Right forelimb (tissue), 1 donor: ENCODE results near the gene ACOT4.
"Not testable (repeated sequence)": the region's sequence is repeated elsewhere in the genome, so short reads cannot be mapped to it uniquely, and the experiment has no call there.

Source experiments
- DNase-seq: peaks from one replicate; pipeline ENCODE4 v3.0.0-alpha.2; 2018

ACOT4 gene

DNA sequence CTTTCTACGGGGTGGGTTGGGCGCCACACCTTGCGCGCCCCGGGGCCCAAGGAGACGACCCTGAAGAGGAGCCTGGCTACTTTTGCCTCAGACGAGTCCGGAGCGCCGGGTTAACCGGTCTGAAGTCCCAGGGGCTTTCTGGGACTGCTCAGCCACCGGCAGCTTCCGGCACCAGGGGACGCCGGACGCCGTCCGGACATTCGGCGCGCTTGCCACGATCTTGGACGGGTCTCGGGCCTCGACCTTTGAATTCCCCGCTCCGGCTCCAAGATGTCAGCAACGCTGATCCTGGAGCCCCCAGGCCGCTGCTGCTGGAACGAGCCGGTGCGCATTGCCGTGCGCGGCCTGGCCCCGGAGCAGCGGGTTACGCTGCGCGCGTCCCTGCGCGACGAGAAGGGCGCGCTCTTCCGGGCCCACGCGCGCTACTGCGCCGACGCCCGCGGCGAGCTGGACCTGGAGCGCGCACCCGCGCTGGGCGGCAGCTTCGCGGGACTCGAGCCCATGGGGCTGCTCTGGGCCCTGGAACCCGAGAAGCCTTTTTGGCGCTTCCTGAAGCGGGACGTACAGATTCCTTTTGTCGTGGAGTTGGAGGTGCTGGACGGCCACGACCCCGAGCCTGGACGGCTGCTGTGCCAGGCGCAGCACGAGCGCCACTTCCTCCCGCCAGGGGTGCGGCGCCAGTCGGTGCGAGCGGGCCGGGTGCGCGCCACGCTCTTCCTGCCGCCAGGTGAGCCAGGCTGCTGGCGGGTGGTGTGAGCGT lies at the start of gene ACOT4:
Gene ACOT4 (plus strand): TSS at position 184 of the 760 bp plus-strand sequence. CDS start 87 bp downstream, at position 271.
- DNase-seq = peak; percentile 65

DNA sequence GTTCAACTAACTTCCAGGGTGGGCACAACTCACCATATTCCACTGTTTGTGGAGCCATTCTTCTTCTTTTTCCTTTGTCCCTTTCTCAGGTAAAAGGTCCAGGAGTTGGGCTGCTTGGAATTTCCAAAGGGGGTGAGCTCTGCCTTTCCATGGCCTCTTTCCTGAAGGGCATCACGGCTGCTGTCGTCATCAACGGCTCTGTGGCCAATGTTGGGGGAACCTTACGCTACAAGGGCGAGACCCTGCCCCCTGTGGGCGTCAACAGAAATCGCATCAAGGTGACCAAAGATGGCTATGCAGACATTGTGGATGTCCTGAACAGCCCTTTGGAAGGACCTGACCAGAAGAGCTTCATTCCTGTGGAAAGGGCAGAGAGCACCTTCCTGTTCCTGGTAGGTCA lies 48.7 kb upstream of the ACOT4 start:
- DNase-seq = not testable (repeated sequence)

- DNase-seq = not testable (repeated sequence)
Observed at GRCh38 chr14:73545353-73545752, 46.3 kb upstream of the ACOT4 start.

DNA sequence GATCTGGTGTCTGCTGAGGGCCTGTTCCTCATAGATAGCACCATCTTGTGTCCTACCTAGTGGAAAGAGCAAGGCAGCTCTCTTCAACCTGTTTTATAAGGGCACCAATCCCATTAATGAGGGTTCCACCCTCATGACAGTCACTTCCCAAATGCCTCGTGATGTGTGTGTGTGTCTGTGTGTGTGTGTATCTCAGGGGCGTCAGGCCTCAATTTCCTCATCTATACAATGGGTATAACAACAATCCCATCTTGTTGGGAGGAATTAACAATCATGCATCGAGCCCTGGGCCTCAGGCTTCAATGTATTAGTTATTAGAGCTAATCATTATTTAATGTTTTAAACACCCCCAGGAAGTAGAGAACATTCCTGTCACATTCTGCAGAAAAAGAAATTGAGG lies 42.6 kb upstream of the ACOT4 start:
- DNase-seq = not testable (repeated sequence)

DNA sequence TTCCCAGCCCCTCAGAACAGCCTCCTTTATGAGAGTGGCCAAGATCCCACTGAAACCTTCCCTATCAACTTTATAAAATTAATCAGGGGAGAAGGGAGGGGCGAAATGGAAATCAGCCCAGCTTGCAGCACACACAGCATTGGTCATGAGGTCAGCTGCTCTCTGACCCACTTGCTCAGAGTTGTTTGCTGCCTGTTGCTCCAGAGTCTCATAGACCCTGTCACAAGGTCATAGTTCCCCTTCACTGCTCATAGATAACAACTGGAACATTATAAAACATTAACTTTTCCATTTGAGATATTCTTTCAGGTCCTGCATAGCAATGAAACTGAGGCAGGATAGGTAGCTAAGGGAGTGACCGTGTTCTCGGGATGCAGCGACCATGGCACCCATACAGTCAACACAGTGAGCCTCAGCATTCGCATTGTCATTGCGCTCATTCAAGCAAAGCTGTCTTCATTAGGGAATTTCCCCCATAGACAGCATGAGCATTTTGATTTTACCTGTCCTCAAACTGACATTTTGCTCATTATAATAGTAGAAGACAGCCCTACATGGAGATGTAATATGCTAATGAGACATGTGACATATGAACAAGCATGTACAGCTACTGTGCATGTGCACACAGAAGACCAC lies 41.7 kb upstream of the ACOT4 start:
- DNase-seq = not testable (repeated sequence)

DNA sequence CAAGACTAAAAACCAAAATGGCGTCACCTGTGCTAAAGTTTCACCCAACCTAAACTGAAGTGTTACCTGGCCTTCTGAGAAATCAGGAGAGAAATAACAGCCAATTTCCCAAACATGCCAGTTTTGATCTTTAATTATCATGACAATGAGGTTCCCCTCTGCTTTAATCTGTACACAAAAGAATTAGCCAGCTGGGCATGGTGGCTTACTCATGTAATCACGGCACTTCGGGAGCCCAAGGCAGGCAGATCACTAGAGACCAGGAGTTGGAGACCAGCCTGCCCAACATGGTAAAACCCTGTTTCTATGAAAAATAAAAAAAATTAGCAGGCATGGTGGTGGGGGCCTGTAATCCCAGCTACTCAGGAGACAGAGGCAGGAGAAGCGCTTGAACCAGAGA lies 37.8 kb upstream of the ACOT4 start:
- no peak for DNase-seq

DNA sequence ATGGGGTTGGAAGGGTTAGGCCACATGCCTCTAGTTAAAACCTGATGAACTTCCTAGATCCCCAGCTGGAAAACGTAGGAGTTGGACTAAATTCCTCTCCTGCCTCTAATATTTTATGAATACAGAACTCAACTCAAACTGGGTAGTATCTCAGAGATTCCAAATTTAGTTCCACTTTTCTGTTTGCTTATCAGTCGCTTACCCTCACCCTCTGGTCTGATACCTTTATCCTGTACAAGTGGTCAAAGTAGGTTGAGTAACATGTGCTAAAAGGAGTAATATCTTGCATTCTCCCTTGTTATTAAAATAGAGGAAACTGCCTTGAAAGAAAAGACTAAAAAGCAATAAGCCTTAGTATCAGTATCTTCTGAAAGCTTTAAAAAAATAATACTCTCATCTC lies 34.5 kb upstream of the ACOT4 start:
- not testable (repeated sequence) for DNase-seq

- not testable (repeated sequence) for DNase-seq
Observed at GRCh38 chr14:73558238-73558637, 33.4 kb upstream of the ACOT4 start.

GRCh38 chr14:73562256-73562655 lies 29.4 kb upstream of the ACOT4 start:
- DNase-seq = not testable (repeated sequence)

DNA sequence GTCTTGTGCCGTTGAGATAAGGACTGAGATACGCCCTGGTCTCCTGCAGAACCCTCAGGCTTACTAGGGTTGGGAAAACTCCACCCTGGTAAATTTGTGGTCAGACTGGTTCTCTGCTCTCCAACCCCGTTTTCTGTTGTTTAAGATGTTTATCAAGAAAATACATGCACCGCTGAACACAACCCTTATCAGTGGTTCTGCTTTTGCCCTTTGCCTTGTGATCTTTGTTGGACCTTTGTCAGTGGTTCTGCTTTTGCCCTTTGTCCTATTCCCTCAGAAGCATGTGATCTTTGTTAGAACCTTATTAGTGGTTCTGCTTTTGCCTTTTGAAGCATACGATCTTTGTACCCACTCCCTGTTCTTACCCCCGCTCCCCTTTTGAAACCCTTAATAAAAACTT lies 29.0 kb upstream of the ACOT4 start:
- DNase-seq = not testable (repeated sequence)

DNA sequence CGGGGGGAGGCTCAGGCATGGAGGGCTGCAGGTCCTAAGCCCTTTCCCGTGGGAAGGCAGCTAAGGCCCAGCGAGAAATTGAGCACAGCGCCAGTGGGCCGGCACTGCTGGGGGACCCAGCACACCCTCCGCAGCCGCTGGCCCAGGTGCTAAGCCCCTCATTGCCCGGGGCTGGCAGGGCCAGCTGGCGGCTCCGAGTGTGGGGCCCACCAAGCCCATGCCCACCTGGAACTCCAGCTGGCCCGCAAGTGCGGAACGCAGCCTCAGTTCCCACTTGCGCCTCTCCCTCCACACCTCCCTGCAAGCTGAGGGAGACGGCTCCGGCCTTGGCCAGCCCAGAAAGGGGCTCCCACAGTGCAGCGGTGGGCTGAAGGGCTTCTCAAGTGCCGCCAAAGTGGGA lies 25.2 kb upstream of the ACOT4 start:
- not testable (repeated sequence) for DNase-seq

- DNase-seq = not testable (repeated sequence)
Observed at GRCh38 chr14:73566935-73567334, 24.7 kb upstream of the ACOT4 start.

DNA sequence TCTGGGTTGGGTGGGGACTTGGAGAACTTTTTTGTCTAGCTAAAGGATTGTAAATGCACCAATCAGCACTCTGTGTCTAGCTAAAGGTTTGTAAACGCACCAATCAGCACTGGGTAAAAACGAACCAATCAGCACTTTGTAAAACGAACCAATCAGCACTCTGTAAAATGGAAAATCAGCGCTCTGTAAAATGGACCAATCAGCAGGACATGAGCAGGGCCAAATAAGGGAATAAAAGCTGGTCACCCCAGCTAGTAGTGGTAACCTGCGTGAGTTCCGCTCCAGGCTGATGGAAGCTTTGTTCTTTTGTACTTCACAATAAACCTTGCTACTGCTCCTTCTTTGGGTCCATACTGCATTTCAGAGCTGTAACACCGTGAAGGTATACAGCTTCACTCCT lies 24.3 kb upstream of the ACOT4 start:
- no peak for DNase-seq

GRCh38 chr14:73567951-73568885 lies 23.5 kb upstream of the ACOT4 start:
- peak; percentile 45 for DNase-seq

DNA sequence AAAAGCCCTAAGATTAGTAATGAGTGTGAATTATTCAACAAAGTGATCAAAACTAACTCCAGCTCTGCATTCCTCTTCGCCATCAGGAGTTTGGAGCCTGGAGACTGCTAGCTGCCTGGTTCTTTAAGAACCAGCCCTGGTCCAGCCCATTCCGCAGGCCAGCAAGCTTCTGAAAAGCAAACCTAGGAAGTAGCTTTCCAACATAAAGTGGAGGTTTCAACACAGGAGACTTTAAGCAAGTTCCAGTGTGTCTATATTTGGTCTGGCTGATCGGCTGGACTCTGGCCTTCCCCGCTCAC lies 22.8 kb upstream of the ACOT4 start:
- DNase-seq = not testable (repeated sequence)

- peak; percentile 88 for DNase-seq
Observed at GRCh38 chr14:73569185-73569958, 22.3 kb upstream of the ACOT4 start, which contains the start of gene ACOT2. Gene ACOT2, plus strand, starts transcription at chr14:73569213. Its CDS starts 28 bp downstream, at chr14:73569241.

- peak; percentile 54 for DNase-seq
Observed at GRCh38 chr14:73570913-73571312, 20.8 kb upstream of the ACOT4 start.

DNA sequence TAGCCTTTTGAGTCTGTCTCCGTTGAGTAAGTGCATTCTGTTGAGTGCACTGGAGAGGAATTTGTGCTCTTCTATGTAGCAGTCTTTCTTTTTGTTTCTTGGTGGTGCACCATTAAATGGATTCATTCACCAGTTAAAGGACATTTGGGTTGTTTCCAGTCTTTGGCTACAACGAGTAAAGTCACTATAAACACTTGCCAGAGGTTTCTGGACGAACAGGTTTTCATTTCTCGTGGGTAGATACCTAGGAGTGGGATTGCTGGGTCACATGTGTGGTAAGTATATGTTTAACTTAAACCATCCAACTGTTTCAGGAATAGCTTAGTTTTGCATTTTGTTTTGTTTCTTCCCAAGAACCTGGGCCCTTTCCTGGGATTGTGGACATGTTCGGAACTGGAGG lies 18.6 kb upstream of the ACOT4 start:
- DNase-seq = not testable (repeated sequence)

DNA sequence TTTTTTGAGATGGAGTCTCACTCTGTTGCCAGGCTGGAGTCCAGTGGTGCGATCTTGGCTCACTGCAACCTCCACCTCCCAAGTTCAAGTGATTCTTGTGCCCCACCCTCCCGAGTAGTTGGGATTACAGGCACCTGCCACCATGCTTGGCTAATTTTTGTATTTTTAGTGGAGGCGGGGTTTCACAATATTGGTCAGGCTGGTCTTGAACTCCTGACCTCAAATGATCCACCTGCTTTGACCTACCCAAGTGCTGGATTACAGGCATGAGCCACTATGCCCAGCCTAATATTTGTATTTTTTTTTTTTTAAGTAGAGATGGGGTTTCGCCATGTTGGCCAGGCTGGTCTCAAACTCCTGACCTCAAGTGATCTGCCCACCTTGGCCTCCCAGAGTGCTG lies 17.9 kb upstream of the ACOT4 start:
- not testable (repeated sequence) for DNase-seq

DNA sequence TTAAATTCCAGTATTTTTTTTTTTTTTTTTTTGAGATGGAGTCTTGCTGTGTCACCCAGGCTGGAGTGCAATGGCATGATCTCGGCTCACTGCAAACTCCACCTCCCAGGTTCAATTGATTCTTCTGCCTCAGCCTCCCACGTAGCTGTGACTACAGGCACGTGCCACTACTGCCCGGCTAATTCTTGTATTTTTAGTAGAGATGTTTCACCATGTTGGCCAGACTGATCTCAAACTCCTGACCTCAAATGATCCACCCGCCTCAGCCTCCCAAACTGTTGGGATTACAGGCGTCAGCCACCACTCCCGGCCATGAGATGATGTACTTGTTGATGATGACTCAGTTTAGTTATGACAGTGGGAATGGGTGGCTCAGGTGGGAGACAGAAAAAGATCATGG lies 17.4 kb upstream of the ACOT4 start:
- DNase-seq = not testable (repeated sequence)

DNA sequence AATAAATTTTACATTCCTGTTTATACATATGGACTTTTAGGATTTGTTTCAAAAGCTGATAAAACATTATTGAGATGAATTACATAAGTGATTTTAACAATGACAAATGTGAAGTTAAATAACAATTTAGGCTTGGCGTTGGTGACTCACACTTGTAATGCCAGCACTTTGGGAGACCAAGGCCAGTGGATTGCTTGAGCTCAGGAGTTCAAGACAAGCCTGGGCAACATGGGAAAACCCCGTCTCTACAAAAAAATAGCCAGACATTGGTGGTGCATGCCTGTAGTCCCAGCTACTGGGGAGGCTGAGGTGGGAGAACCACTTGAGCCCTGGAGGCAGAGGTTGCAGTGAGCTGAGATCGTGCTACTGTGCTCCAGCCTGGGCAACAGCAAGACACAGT lies 15.3 kb upstream of the ACOT4 start:
- no peak for DNase-seq

- DNase-seq = not testable (repeated sequence)
Observed at GRCh38 chr14:73577214-73577613, 14.5 kb upstream of the ACOT4 start.
